Osteoblast (primary cell): ENCODE results near the gene ZNF618. TPM values are rescaled to one million over a fixed set of nuclear protein-coding genes. Genes with fewer than 3 reads are reported as not detected.

ENCODE experiments used
- DNase-seq: peaks from one replicate; pipeline ENCODE4 v3.0.0; 2011; ENCODE audit warnings: low spot score, mixed read lengths; ENCODE audit not compliant: insufficient read length; ENCODE audit errors: missing footprints
- H2AFZ ChIP-seq: 2 replicates; pipeline ENCODE4 v1.6.0; 2011; ENCODE audit warnings: mild to moderate bottlenecking, low read length
- H3K27ac ChIP-seq: 2 replicates; pipeline ENCODE4 v1.5.1; 2011; ENCODE audit warnings: mild to moderate bottlenecking, low read depth, low read length, moderate library complexity
- H3K27me3 ChIP-seq: 2 replicates; pipeline ENCODE4 v1.6.0; 2012; ENCODE audit warnings: mild to moderate bottlenecking, control low read depth, inconsistent platforms, low read length, moderate library complexity; ENCODE audit not compliant: insufficient read depth
- H3K36me3 ChIP-seq: 2 replicates; pipeline ENCODE4 v1.5.1; 2011; ENCODE audit warnings: mild to moderate bottlenecking, low read length, control low read depth, moderate library complexity; ENCODE audit not compliant: insufficient read depth
- H3K4me1 ChIP-seq: 2 replicates; pipeline ENCODE4 v1.5.1; 2011; ENCODE audit warnings: mild to moderate bottlenecking, low read length, control low read depth, moderate library complexity; ENCODE audit not compliant: insufficient read depth
- H3K4me2 ChIP-seq: 2 replicates; pipeline ENCODE4 v1.6.0; 2011; ENCODE audit warnings: mild to moderate bottlenecking, low read length; ENCODE audit not compliant: insufficient read depth
- H3K4me3 ChIP-seq: fragments of 200-600 bp; sonication (generic); 3 replicates; pipeline ENCODE4 v1.5.1; 2012; ENCODE audit warnings: mild to moderate bottlenecking, low read length, inconsistent platforms; ENCODE audit not compliant: insufficient read depth
- H3K79me2 ChIP-seq: 2 replicates; pipeline ENCODE4 v1.6.0; 2012; ENCODE audit warnings: mild to moderate bottlenecking, low read length, control low read depth, inconsistent platforms; ENCODE audit not compliant: insufficient read depth
- H3K9me3 ChIP-seq: 2 replicates; pipeline ENCODE4 v1.5.1; 2011; ENCODE audit warnings: low read depth, low read length, control low read depth
- H4K20me1 ChIP-seq: 2 replicates; pipeline ENCODE4 v1.6.0; 2012; ENCODE audit warnings: mild to moderate bottlenecking, low read length, control low read depth; ENCODE audit not compliant: insufficient read depth
- CTCF ChIP-seq: IDR thresholded peaks from 2 replicates; pipeline ENCODE4 v1.5.1; 2011; ENCODE audit warnings: mild to moderate bottlenecking, low read depth, low read length, moderate library complexity; ENCODE audit errors: extremely low read depth
- total RNA-seq: library from RNA; depleted of rRNA; stranded (reverse); fragments of >200 nt; gene quantifications from 2 replicates; pipeline ENCODE4 v1.2.3, GENCODE V29; 2012

ZNF618 gene, protein sequence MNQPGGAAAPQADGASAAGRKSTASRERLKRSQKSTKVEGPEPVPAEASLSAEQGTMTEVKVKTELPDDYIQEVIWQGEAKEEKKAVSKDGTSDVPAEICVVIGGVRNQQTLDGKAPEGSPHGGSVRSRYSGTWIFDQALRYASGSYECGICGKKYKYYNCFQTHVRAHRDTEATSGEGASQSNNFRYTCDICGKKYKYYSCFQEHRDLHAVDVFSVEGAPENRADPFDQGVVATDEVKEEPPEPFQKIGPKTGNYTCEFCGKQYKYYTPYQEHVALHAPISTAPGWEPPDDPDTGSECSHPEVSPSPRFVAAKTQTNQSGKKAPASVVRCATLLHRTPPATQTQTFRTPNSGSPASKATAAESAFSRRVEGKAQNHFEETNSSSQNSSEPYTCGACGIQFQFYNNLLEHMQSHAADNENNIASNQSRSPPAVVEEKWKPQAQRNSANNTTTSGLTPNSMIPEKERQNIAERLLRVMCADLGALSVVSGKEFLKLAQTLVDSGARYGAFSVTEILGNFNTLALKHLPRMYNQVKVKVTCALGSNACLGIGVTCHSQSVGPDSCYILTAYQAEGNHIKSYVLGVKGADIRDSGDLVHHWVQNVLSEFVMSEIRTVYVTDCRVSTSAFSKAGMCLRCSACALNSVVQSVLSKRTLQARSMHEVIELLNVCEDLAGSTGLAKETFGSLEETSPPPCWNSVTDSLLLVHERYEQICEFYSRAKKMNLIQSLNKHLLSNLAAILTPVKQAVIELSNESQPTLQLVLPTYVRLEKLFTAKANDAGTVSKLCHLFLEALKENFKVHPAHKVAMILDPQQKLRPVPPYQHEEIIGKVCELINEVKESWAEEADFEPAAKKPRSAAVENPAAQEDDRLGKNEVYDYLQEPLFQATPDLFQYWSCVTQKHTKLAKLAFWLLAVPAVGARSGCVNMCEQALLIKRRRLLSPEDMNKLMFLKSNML
- 10.1 and 13.6 TPM in 2 replicates for total RNA-seq

- Histone ChIP-seq H3K4me1 (peaks cover 25% of the 10 kb centered on the region), H2AFZ (peak within 1 kb of the TSS; percentile 71), H3K27ac (peak within 1 kb of the TSS; percentile 68), H3K4me3 (peak within 1 kb of the TSS; percentile 84), H4K20me1 (no peaks in the 10 kb centered on the region), H3K79me2 (peaks cover 46% of the 10 kb centered on the region), H3K36me3 (no peaks in the 10 kb centered on the region), H3K27me3 (no peaks in the 10 kb centered on the region), H3K9me3 (no peaks in the 10 kb centered on the region), H3K4me2 (peak within 1 kb of the TSS; percentile 93)
- peak; percentile 97 for DNase-seq
- TF ChIP-seq CTCF, result peak; percentile 51
Observed at GRCh38 chr9:113876151-113876992, at the start of gene ZNF618. TSS of gene ZNF618 (plus strand) at chr9:113876309. CDS start at chr9:113876381, 72 bp downstream.

- Histone ChIP-seq H3K4me2 (peak overlapping the region; percentile 74), H3K27me3 (no peaks in the 10 kb centered on the region), H2AFZ (peak overlapping the region; percentile 94), H3K4me1 (peaks cover 3% of the 10 kb centered on the region), H4K20me1 (no peaks in the 10 kb centered on the region), H3K27ac (no peak overlapping the region), H3K79me2 (no peaks in the 10 kb centered on the region), H3K4me3 (peak overlapping the region; percentile 41), H3K9me3 (no peaks in the 10 kb centered on the region), H3K36me3 (no peaks in the 10 kb centered on the region)
- TF ChIP-seq CTCF, result no peak
- DNase-seq, result no peak
Observed at GRCh38 chr9:113828221-113828620, 47.9 kb upstream of the ZNF618 start.

- H3K4me1 ChIP-seq, result no peaks in the 10 kb centered on the region
- no peaks in the 10 kb centered on the region for H4K20me1 ChIP-seq
- no peaks in the 10 kb centered on the region for H3K79me2 ChIP-seq
- H3K4me3 ChIP-seq, result no peak overlapping the region
- no peak overlapping the region for H3K27ac ChIP-seq
- TF ChIP-seq CTCF, result no peak
- H3K4me2 ChIP-seq, result no peak overlapping the region
- no peak for DNase-seq
- H2AFZ ChIP-seq, result no peak overlapping the region
- H3K9me3 ChIP-seq, result no peaks in the 10 kb centered on the region
- H3K27me3 ChIP-seq, result peaks cover 6% of the 10 kb centered on the region
- no peaks in the 10 kb centered on the region for H3K36me3 ChIP-seq
Observed at GRCh38 chr9:113837334-113837733, 38.8 kb upstream of the ZNF618 start.
